HCT116 (cell line): ENCODE results near the gene SCN1B. TPM values are rescaled to one million over a fixed set of nuclear protein-coding genes. Genes with fewer than 3 reads are reported as not detected.
A peak's percentile ranks its signal among the peaks of the same experiment; 100 is the strongest.

Source experiments
- ATAC-seq: fragments of 200-7000 bp; cut with Tn5 transposase; 2 replicates; pipeline ENCODE4 v1.9.1; 2020; ENCODE audit warnings: mild to moderate bottlenecking, moderate library complexity
- BruUV-seq: library from RNA; stranded (reverse); fragments of 400-500 nt; replicated peaks from 2 replicates; lab custom pipeline; 2021; lab: Mats Ljungman, UMichigan
- CTCF ChIA-PET: fragments of 300-600 bp; sonication (Branson Sonifier 250); formaldehyde crosslinking; loops from one replicate; lab custom pipeline; 2021; ENCODE audit warnings: antibody characterized with exemption; lab: Charles Lee
- POLR2A ChIA-PET: fragments of 300-600, 350-600 bp; sonication (Branson Sonifier 250); formaldehyde crosslinking; loops from one replicate; lab custom pipeline; 2021; ENCODE audit warnings: antibody characterized with exemption; lab: Charles Lee
- RAD21 ChIA-PET, 2 experiments: fragments of 300-600 bp; sonication (Branson Sonifier 250); formaldehyde crosslinking; loops; one replicate each; lab custom pipeline; 2023; ENCODE audit warnings: low total read pairs in 2 of 2; ENCODE audit not compliant: uncharacterized antibody in 2 of 2, unreplicated experiment in 2 of 2, low non-redundant PET in 1 of 2; lab: Charles Lee
- DNase-seq: peaks from one replicate; pipeline ENCODE4 v3.0.0-alpha.2; 2010; ENCODE audit warnings: low read depth, low spot score
- H2AFZ ChIP-seq: fragments of 200-600 bp; shearing (Covaris generic), sonication (generic); 2 replicates; pipeline ENCODE4 v1.6.1; 2017; ENCODE audit warnings: low read depth, mixed run types, mixed read lengths, antibody characterized with exemption, low read length; ENCODE audit not compliant: poor library complexity, severe bottlenecking
- H3K27ac ChIP-seq: 2 replicates; pipeline ENCODE4 v1.5.1; 2012; ENCODE audit warnings: low read depth, low read length
- H3K27me3 ChIP-seq: fragments of 200-600 bp; sonication (generic); 2 replicates; pipeline ENCODE4 v1.6.1; 2016; ENCODE audit warnings: mixed run types, low read length, mixed read lengths; ENCODE audit not compliant: insufficient read depth
- H3K36me3 ChIP-seq, 2 experiments: fragments of 200-500 bp in 1 of 2; fragments of 200-600 bp in 1 of 2; sonication (Bioruptor generic) in 1 of 2; sonication (generic) in 1 of 2; 2 replicates each; pipeline versions ENCODE4 v1.5.1 to v1.6.1; 2014 to 2016; ENCODE audit warnings: low read length in 2 of 2, inconsistent platforms in 1 of 2, mixed read lengths in 1 of 2, mixed run types in 1 of 2; ENCODE audit not compliant: insufficient read depth in 2 of 2, control insufficient read depth in 1 of 2
- H3K4me1 ChIP-seq, 2 experiments: fragments of 200-600 bp in 1 of 2; sonication (generic) in 1 of 2; 2 replicates each; pipeline versions ENCODE4 v1.5.1 to v1.6.1; 2012 to 2017; ENCODE audit warnings: low read length in 2 of 2, inconsistent platforms in 1 of 2, mild to moderate bottlenecking in 1 of 2, mixed read lengths in 1 of 2, mixed run types in 1 of 2, moderate library complexity in 1 of 2; ENCODE audit not compliant: insufficient read depth in 2 of 2, control insufficient read depth in 1 of 2
- H3K4me2 ChIP-seq: fragments of 200-600 bp; sonication (generic); 2 replicates; pipeline ENCODE4 v1.6.1; 2017; ENCODE audit warnings: mixed run types, low read length, mixed read lengths
- H3K4me3 ChIP-seq, 2 experiments: fragments of 200-600 bp in 1 of 2; sonication (generic) in 1 of 2; replicated peaks in 1 of 2; 2 replicates each; pipeline ENCODE4 v1.5.1; 2011 to 2016; ENCODE audit warnings: low read length in 2 of 2, control low read depth in 1 of 2, low read depth in 1 of 2, mild to moderate bottlenecking in 1 of 2, mixed read lengths in 1 of 2, mixed run types in 1 of 2
- H3K79me2 ChIP-seq: fragments of 200-600 bp; sonication (generic); 2 replicates; pipeline ENCODE4 v1.6.1; 2017; ENCODE audit warnings: mild to moderate bottlenecking, mixed run types, low read length, moderate library complexity, mixed read lengths; ENCODE audit not compliant: insufficient read depth
- H3K9ac ChIP-seq: fragments of 200-600 bp; sonication (generic); 2 replicates; pipeline ENCODE4 v1.6.1; 2016; ENCODE audit warnings: low read length, mixed read lengths
- H3K9me2 ChIP-seq: fragments of 200-600 bp; sonication (generic), shearing (Covaris generic); 2 replicates; pipeline ENCODE4 v1.6.1; 2017; ENCODE audit warnings: mixed run types, mild to moderate bottlenecking, moderate library complexity; ENCODE audit not compliant: insufficient read depth
- H3K9me3 ChIP-seq, 2 experiments: fragments of 200-500 bp in 1 of 2; fragments of 200-600 bp in 1 of 2; sonication (Bioruptor generic) in 1 of 2; sonication (generic) in 1 of 2; 2 replicates each; pipeline ENCODE4 v1.6.1; 2014 to 2017; ENCODE audit warnings: low read length in 2 of 2, mixed read lengths in 2 of 2, inconsistent platforms in 1 of 2, low read depth in 1 of 2, mild to moderate bottlenecking in 1 of 2, mixed run types in 1 of 2, moderate library complexity in 1 of 2; ENCODE audit not compliant: control insufficient read depth in 1 of 2, insufficient read depth in 1 of 2
- H4K20me1 ChIP-seq: fragments of 200-600 bp; sonication (generic), shearing (Covaris generic); 2 replicates; pipeline ENCODE4 v1.6.1; 2017; ENCODE audit warnings: mixed run types, mild to moderate bottlenecking, moderate library complexity; ENCODE audit not compliant: insufficient read depth
- CBX3 ChIP-seq: IDR thresholded peaks from 2 replicates; pipeline ENCODE4 v1.6.1; 2012; ENCODE audit warnings: low read depth
- EZH2phosphoT487 ChIP-seq: fragments of 200-600 bp; IDR thresholded peaks from 2 replicates; pipeline ENCODE4 v1.6.1; 2018; ENCODE audit warnings: antibody characterized with exemption, borderline replicate concordance
- MAX ChIP-seq: IDR thresholded peaks from 2 replicates; pipeline ENCODE4 v1.6.1; 2012
- SIN3A ChIP-seq: IDR thresholded peaks from 2 replicates; pipeline ENCODE4 v1.6.1; 2012; ENCODE audit warnings: low read depth
- SRF ChIP-seq: IDR thresholded peaks from 2 replicates; pipeline ENCODE4 v1.6.1; 2012; ENCODE audit warnings: low read depth
- ZFX ChIP-seq: fragments of 450-650 bp; IDR thresholded peaks from 2 replicates; pipeline ENCODE4 v1.6.1; 2017
- ZNF274 ChIP-seq: fragments of 200-500 bp; sonication (Bioruptor generic); IDR thresholded peaks from 2 replicates; pipeline ENCODE4 v1.6.1; 2014; ENCODE audit warnings: mild to moderate bottlenecking, low read depth, low read length, inconsistent platforms
- intact Hi-C: fragments of 100-400 bp; cut with micrococcal nuclease; formaldehyde crosslinking; loops from 2 replicates; pipeline ENCODE4 v1.10.0; 2022
- total RNA-seq: library from RNA; stranded (reverse); gene quantifications from one replicate; pipeline ENCODE4 v1.2.1, GENCODE V29; 2021; ENCODE audit not compliant: unreplicated experiment

The SCN1B gene
- total RNA-seq, 1 experiment from 2014 or later: 6.6 TPM

GRCh38 chr19:34998777-34999497 lies 31.3 kb upstream of the SCN1B start:
- BruUV-seq: no TSS peak
- Histone ChIP-seq H3K9me3 (no peaks in the 10 kb centered on the region), H3K79me2 (peaks cover 33% of the 10 kb centered on the region), H3K9me2 (no peaks in the 10 kb centered on the region), H3K4me1 (peaks cover 14 to 26% of the 10 kb centered on the region in 2 experiments; a peak in 3 of 4 replicates), H3K27ac (peak overlapping the region; percentile 83), H3K4me2 (peak overlapping the region; percentile 90), H3K27me3 (no peaks in the 10 kb centered on the region), H2AFZ (no peak overlapping the region), H3K36me3 (no peaks in the 10 kb centered on the region; a peak in 1 of 4 replicates), H3K9ac (peak overlapping the region; percentile 92), H3K4me3 (peak overlapping the region; percentile 66 to 75), H4K20me1 (no peaks in the 10 kb centered on the region)
- intact Hi-C loops: no loop called here
- CTCF ChIA-PET: interaction anchor here (0.7 kb wide), 1 partner anchor 45 kb away, joined by 3 read pairs; no protein-coding TSS in a partner anchor
- no peak for TF ChIP-seq CBX3
- TF ChIP-seq ZFX: no peak
- no peak for TF ChIP-seq SIN3A
- TF ChIP-seq SRF: no peak
- no peak for TF ChIP-seq MAX
- no peak for TF ChIP-seq EZH2phosphoT487
- no peak for TF ChIP-seq ZNF274
- DNase-seq: no peak
- POLR2A ChIA-PET: interaction anchor here (0.6 kb wide), 1 partner anchor 24 kb away, joined by 3 read pairs; no protein-coding TSS in a partner anchor
- no peak for ATAC-seq
- RAD21 ChIA-PET: no interaction called here
